Transverse colon (tissue), 4 donors: Measurements from ENCODE around the gene LRRC73. TPM values are rescaled to one million over a fixed set of nuclear protein-coding genes. Genes with fewer than 3 reads are reported as not detected.

Experiments
- DNase-seq: peaks from one replicate; pipeline ENCODE4 v3.0.0-alpha.2; 2019
- H3K27ac ChIP-seq, 4 donors: fragments of 200-600 bp; sonication (generic); 2 replicates each; pipeline ENCODE4 v1.5.1; 2016 to 2018; ENCODE audit warnings: inconsistent platforms in 4 of 4
- H3K27me3 ChIP-seq: fragments of 200-600 bp; sonication (generic); 2 replicates; pipeline ENCODE4 v1.5.1; 2017; ENCODE audit warnings: inconsistent platforms
- H3K36me3 ChIP-seq, 4 donors: fragments of 200-600 bp; sonication (generic); 2 replicates each; pipeline ENCODE4 v1.5.1; 2017 to 2019; ENCODE audit warnings: inconsistent platforms in 4 of 4
- H3K4me1 ChIP-seq, 4 donors: fragments of 200-600 bp; sonication (generic); 2 replicates each; pipeline ENCODE4 v1.5.1; 2017 to 2020; ENCODE audit warnings: inconsistent platforms in 4 of 4
- H3K4me3 ChIP-seq, 4 donors: fragments of 200-600 bp; sonication (generic); 1 replicate in 1 of 4; 2 replicates in 3 of 4; pipeline versions ENCODE4 v1.5.1 to v1.6.1; 2017 to 2019; ENCODE audit warnings: inconsistent platforms in 4 of 4
- H3K9me3 ChIP-seq, 2 donors: fragments of 200-600 bp; sonication (generic); 2 replicates each; pipeline ENCODE4 v1.5.1; 2017 to 2019; ENCODE audit warnings: inconsistent platforms in 2 of 2
- EP300 ChIP-seq: sonication (generic); formaldehyde crosslinking; IDR thresholded peaks from one replicate; pipeline ENCODE4 v1.6.1; 2017; ENCODE audit warnings: antibody characterized with exemption, low read depth
- POLR2A ChIP-seq: fragments of 450-650 bp; IDR thresholded peaks from one replicate; pipeline ENCODE4 v1.6.1; 2016; ENCODE audit warnings: antibody characterized with exemption, mild to moderate bottlenecking, moderate library complexity
- POLR2AphosphoS5 ChIP-seq, 3 donors: sonication (generic); formaldehyde crosslinking; IDR thresholded peaks; one replicate each; pipeline ENCODE4 v1.6.1; 2016; ENCODE audit warnings: antibody characterized with exemption in 3 of 3
- WGBS, 2 donors: methylation state at CpG; one replicate each; pipeline ENCODE4 v1.1.5; 2018; ENCODE audit warnings: low coverage in 1 of 2; 5-methylcytosine and 5-hydroxymethylcytosine counted together
- in situ Hi-C, 4 donors: fragments of 200-750 bp; cut with MboI; loops; one replicate each; pipeline versions ENCODE4 v1.15.0 to v1.15.1; 2017; ENCODE audit warnings: low sequenced_read_pairs in 3 of 4, low pct_ligation_motif_present in 1 of 4, low pct_unique_long_range_greater_than_20kb in 1 of 4
- intact Hi-C: fragments of 100-400 bp; cut with DNase I; formaldehyde crosslinking; loops from one replicate; pipeline ENCODE4 v1.15.1; 2023; ENCODE audit warnings: low total_unique reads
- total RNA-seq, 4 donors: library from RNA; depleted of rRNA; stranded (reverse); fragments of >200 nt; gene quantifications; one replicate each; pipeline ENCODE4 v1.1.0, GENCODE V29; 2016
- TF ChIP-seq, protein P1 (sequence below), 5 experiments: fragments of 200-600 bp in 3 of 5; fragments of 450-650 bp in 2 of 5; sonication (generic) in 3 of 5; IDR thresholded peaks; 1 replicate in 2 of 5; 2 replicates in 3 of 5; pipeline ENCODE4 v1.5.1; 2016 to 2017; ENCODE audit warnings: antibody characterized with exemption in 5 of 5, inconsistent platforms in 3 of 5, mild to moderate bottlenecking in 2 of 5, moderate library complexity in 1 of 5

The LRRC73 gene
- total RNA-seq, 4 donors from 2014 or later = 0.60 to 0.96 TPM; not detected in 2

DNA sequence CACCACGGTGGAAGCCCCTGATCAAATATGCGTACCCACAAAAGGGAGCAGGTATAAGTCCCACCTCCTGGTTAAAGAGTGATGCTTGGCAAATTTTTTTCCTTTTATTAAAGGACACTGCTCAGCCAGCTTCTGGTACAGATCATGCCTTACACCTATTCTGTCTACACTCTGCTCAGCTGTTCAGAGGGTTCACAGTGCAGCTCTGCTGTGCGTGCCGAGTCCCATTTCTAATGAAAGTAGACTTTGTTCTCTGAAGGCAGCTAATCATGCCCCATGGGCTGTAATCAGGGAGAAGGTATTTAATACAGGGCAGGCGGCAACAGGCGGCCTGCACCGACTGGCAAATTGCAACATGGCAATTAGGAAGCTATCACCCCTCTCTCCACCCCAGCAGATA lies 16.3 kb downstream of the LRRC73 start:
- Histone ChIP-seq H3K4me1 (peaks cover 8 to 29% (median 19%) of the 10 kb centered on the region in 4 donors), H3K27ac (no peak overlapping the region), H3K4me3 (no peak overlapping the region), H3K36me3 (peaks cover 0 to 5% (median under 1%) of the 10 kb centered on the region in 4 donors), H3K9me3 (no peaks in the 10 kb centered on the region), H3K27me3 (no peaks in the 10 kb centered on the region)
- 95 to 97% methylated on average over 3 to 7 of the region's 7 CpGs for WGBS, 2 donors
- intact Hi-C loops = no loop called here
- DNase-seq = no peak
- in situ Hi-C loops = no loop called here
- TF ChIP-seq POLR2A (no peak), POLR2AphosphoS5 (IDR thresholded peaks at IDR 0.05) (no peak), EP300 (no peak)
- TF ChIP-seq, protein P1, sequence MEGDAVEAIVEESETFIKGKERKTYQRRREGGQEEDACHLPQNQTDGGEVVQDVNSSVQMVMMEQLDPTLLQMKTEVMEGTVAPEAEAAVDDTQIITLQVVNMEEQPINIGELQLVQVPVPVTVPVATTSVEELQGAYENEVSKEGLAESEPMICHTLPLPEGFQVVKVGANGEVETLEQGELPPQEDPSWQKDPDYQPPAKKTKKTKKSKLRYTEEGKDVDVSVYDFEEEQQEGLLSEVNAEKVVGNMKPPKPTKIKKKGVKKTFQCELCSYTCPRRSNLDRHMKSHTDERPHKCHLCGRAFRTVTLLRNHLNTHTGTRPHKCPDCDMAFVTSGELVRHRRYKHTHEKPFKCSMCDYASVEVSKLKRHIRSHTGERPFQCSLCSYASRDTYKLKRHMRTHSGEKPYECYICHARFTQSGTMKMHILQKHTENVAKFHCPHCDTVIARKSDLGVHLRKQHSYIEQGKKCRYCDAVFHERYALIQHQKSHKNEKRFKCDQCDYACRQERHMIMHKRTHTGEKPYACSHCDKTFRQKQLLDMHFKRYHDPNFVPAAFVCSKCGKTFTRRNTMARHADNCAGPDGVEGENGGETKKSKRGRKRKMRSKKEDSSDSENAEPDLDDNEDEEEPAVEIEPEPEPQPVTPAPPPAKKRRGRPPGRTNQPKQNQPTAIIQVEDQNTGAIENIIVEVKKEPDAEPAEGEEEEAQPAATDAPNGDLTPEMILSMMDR (IDR thresholded peaks at IDR 0.05) = no peak

DNA sequence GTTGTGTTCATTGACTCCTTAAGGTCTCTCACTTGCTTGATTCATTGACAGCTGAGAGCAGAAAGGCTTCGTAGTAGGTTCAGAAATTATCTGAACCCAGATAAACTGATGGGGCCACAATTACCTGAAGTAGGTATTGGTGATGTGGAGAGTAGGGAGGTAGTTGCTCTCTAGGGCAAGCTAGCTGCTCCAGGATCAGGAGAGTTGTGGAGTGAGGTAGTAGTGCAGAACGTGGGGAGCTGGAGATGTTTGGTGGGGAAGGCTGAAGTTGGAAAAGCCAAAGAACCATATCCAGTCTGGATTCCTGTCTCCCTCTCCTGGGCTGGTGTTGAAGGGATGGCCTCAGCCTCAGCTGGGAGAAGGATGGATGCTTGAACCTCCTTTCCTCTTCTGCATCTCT lies 16.9 kb downstream of the LRRC73 start:
- TF ChIP-seq POLR2A (no peak), EP300 (no peak)
- TF ChIP-seq, protein P1 (IDR thresholded peaks at IDR 0.05) = no peak
- DNase-seq = no peak
- no peak overlapping the region for H3K27ac ChIP-seq
- H3K27me3 ChIP-seq = no peaks in the 10 kb centered on the region
- in situ Hi-C loops (no loop called here), intact Hi-C loops (no loop called here)
- H3K4me1 ChIP-seq = peaks cover 8 to 29% (median 19%) of the 10 kb centered on the region in 4 donors
- H3K4me3 ChIP-seq = no peak overlapping the region
- 85 to 100% methylated on average over 1 to 2 of the region's 2 CpGs for whole genome bisulfite sequencing, 2 donors
- H3K36me3 ChIP-seq = no peaks in the 10 kb centered on the region
- no peaks in the 10 kb centered on the region for H3K9me3 ChIP-seq

DNA sequence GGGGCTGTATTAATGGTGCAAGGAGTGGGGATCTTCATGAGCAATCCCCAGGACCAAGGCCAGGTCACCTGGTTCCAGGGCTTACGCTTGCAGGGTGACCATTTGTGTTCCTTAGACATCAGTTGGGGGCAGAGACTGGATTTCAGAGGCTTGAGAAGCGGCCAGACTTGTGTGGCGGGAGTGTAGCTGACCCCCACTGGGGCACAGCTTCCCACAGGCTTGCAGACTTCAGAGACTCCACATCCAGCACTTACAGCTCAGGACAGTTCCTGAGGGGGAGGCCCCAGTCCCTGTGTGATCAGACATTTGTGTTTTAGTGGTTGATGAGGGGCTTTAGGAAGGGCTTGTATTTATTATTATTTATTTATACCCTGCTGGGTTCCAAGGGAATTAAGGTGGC lies 17.5 kb downstream of the LRRC73 start:
- Histone ChIP-seq H3K4me3 (no peak overlapping the region), H3K27ac (no peak overlapping the region), H3K9me3 (no peaks in the 10 kb centered on the region), H3K27me3 (no peaks in the 10 kb centered on the region), H3K4me1 (peaks cover 8 to 29% (median 19%) of the 10 kb centered on the region in 4 donors), H3K36me3 (no peaks in the 10 kb centered on the region)
- 55% methylated on average over 3 of the region's 3 CpGs; no CpG with 5 or more reads in 1 of the 2 donors for WGBS, 2 donors
- no peak for DNase-seq
- in situ Hi-C loops = no loop called here
- TF ChIP-seq EP300 (no peak), POLR2A (no peak), POLR2AphosphoS5 (IDR thresholded peaks at IDR 0.05) (no peak)
- TF ChIP-seq, protein P1 (IDR thresholded peaks at IDR 0.05) = no peak
- intact Hi-C loops = no loop called here

DNA sequence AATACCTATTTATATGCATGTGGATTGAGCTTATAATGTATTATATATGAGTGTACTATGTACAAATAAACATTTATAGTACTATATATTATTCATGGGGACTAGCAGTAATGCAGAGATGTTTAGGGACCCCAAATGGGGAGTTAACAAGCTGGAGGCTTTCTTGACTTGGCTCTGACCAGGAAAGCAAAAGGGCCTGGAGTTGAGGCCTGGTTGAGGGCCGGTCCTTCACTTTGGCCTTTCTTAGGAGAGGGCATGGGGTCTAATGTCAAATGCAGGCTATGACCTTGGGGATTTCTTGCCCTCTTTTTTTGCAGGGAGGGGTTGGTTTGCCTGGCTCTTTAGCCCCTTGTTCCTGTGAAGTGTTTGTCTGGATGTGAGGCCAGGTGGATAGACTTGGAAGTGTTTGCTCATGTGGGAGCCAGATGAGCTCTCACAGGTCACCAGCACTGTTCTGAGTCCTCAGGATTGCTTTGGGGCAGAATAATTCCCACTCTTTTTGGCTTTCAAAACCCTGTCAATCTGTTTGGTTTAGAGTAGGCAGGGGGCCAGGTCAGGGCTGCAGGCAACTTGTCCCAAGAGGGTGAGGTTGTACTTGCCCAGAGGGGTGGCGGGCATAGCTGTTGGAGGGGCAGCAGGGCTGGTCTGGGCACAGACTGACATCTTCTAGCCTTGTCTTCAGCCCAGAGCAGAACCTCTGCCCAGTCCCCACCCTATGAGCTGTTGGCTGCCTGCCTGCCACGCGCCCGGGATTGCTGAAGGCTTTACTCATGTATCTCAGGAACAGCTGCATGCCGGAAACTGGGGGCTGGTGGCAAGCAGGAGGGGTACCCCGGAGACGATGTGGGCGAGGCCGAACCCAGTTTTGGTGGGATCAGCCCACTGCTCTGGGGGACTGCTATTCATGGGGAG lies 18.1 kb downstream of the LRRC73 start:
- H3K36me3 ChIP-seq = no peaks in the 10 kb centered on the region
- peak; percentile 71 for DNase-seq
- peak overlapping the region in 2 of 4 donors; percentile 9 to 32 for H3K27ac ChIP-seq
- no peak for TF ChIP-seq POLR2A
- TF ChIP-seq POLR2AphosphoS5 (IDR thresholded peaks at IDR 0.05) = peak in 1 of 3 donors; percentile 15
- no peaks in the 10 kb centered on the region for H3K9me3 ChIP-seq
- H3K27me3 ChIP-seq = no peaks in the 10 kb centered on the region
- peaks cover 8 to 29% (median 19%) of the 10 kb centered on the region in 4 donors for H3K4me1 ChIP-seq
- no peak overlapping the region for H3K4me3 ChIP-seq
- in situ Hi-C loops = no loop called here
- 24 to 53% methylated on average over 5 to 10 of the region's 10 CpGs for WGBS, 2 donors
- intact Hi-C loops = no loop called here
